RPMI8226 (cell line): ENCODE results near the gene UBE2Q2.
"Not testable (repeated sequence)": the region's sequence is repeated elsewhere in the genome, so short reads cannot be mapped to it uniquely, and the experiment has no call there.

Experiments used
- DNase-seq: peaks from one replicate; pipeline ENCODE4 v3.0.0-alpha.2; 2015

UBE2Q2 gene

DNA sequence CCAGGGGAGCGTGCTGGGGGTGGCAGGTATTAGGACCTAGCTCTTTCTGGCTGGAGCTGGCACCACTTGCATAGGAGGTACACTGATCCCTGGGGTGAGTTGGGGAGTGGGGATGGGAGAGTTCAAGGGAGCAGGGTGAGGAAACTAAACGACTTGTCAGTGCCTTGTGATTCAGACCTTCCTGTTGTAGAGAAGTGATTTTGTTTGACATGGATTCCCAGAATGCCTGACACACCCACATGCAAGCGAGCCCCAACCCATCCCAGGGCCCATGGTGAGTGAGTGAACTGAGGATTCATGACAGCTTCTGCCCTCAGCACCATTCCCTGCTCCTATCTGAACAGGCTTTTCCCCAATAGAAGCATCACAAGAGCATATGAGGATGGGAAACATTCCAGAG lies 15.6 kb upstream of the UBE2Q2 start:
- DNase-seq: no peak

DNA sequence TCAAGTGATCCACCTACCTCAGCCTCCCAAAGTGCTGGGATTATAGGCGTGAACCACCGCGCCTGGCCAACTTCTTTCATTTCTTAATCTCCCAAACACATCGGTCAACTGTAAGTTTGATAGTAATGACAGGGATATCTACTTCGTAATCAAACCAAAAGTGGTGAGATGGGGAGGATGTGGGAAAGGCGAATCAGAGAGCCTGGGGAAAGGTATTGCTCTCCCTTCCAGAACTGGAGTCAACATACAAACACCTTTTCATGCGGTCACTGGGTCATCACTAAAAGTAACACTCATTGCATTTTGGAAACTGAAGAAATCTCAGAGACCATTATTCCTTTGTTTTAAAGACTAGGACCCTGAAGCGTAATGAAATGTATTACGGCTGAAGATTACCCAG lies 14.8 kb upstream of the UBE2Q2 start:
- no peak for DNase-seq

DNA sequence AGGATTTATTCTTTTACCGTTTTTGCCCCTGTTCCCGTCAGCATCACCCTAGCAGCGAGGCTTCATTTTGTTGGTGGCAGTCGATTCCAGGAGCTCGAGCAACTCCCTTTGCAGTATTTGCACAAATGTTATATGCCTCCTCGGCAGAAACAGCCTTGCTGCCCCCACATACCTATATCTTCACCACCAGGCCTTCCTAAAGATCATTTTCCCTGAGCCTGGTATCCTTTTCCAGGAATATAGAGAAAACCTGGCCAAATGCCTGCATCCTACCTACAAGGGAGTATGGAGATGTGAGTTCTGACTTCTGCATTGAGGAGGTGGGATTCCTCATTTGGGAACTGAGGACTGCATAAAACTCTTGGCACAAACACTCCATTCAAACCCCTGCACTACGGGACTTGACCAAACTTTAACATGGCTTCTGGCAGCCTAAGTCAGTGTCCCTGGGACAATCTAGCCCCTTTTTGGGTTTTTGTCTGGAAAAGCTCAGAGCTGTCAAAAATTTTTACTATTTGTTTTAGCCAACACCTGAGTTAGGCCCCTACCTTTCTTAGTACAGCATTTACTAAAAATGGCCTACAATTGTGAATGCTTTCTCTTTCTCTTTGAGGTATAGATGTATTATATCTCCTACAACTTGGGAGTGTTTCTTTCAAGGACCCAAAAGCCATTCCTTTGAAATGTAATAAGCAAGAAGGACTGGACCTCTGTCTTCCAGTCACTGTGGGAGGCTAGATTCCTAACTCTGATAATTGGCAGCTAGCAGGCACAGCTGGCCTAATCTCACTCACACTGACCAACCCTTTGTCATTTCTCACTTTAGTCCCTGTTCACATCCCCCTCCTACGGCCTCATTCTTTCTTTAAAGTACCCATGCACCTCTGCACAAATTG lies 12.1 kb upstream of the UBE2Q2 start:
- no peak for DNase-seq

DNA sequence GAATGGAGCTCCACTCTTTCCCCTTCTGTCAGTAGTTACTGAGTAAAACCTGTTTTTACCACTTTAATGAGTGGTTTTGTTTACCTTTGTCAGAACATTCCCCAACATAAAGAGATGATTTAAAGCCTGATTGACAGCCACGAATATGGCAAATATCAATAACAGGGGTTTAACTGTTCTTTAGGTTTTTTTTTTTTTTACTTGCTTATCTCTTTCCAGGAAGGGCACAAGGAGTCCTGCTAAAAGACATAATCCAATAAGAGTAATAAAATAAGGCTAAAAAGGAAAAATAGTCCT lies 11.5 kb upstream of the UBE2Q2 start:
- no peak for DNase-seq

DNA sequence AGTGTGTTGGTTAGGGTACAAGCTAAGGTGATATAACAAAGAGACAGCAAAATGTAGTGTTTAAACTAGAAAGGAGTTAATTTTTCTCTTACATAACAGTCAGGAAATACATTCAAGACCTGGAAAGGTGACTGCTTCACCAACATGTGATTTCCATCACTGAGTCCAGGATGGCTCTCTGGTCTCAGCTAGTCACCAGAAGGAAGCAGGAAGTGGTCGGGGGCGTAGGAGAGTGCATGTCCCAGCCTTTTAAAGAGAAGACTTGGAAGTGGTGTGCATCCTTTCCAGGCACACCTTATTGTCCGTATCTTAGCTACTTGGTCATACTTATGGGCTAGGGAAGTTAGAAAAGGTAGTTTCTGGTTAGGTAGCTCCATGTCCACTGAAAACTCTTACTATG lies 11.1 kb upstream of the UBE2Q2 start:
- no peak for DNase-seq

DNA sequence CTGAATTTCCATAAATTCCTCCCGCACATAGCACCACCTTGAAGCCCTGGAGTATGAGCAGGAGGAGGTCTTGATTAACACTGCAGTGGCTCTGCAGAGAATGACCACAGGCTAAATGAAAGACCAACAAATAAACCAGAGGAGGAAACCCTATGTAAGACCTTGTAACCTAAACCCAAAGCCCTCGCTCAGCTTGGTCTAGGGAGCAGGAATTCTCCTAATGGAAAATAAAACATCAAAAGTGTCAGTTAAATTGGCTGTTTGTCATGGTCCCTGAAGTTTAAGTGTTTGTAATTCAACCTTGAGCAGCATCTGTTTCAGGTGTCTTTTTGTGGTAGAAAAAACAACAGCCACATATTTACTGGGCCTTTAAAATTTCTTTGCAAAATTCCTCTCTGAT lies 9.2 kb upstream of the UBE2Q2 start:
- no peak for DNase-seq

DNA sequence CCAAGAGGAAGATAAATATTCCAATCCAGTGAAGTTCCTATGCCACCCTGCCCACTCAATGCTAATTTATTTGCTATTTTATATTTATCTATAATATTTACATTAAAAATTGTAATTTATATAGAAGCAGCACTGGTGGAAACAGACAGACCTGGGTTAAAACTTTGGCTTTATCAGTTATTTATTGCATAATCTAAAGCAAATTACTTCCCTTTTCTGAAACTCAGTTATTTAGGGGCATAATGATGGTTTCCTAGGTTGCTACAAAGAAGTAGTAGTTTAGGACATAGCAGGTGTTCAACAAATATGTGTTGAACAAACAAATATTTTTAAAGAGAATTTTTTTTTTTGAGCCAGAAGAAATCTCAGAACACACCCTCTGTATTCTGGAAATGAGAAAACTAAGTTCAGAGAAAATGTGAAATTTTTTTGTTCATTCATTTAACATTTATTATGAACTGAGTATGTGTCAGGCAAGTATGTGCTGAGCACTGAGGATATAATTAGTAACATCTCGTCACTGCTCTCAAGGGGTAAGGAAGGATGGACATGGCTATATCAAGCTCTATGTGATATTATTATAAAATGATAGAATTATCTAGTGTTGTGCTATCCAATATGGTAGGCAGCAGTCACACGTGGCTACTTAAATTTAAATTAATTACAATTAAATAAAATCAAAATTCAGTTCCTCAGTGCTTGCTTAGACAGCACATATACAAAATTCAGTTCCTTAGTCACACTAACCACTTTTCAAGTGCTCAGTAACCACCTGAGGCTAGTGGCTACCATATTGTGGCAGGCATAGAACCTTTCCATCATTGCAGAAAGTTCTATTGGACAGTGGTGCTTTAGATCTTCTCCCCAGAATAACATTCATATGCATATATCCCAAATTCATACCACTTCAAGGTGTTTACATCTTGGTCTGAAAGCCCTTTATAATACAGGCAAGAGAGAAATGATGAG lies 7.0 kb upstream of the UBE2Q2 start:
- no peak for DNase-seq

DNA sequence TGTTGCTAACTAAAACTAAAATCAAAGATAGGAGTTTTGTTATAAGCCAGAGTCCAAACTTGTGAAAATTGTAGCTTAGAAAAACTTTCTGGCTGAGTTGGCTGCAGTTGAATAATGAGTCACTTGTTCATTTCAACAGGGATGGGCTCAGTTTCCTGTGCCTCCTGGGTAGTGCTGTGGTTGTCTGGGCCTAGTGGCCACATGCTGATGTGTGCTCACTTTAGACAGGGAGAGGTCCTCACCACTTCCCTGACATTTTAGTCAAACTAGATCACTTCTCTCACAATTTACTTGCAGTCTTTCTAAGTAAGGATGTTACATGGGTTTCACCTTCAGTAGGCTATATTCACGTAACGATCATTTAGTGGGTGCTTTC lies 6.3 kb upstream of the UBE2Q2 start:
- DNase-seq: peak; percentile 34

DNA sequence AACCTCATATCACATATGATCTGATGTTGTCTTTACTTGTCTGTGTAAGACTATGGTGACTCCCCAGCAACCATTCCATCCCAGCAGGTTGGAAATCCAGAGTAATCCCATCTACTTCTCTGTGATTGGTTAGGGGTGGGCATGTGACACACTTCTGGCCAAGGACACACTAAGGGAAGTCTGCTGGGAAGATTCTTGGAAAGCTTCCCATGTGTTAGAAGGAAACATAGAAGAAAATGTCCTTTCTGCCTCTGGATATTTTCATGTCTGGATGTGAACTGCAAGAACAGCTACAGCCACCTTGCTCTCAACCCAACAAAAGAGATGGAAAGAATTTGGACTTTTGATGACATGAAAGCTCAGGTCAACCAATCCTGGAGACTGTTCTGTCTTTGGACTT lies 2.6 kb upstream of the UBE2Q2 start:
- no peak for DNase-seq

DNA sequence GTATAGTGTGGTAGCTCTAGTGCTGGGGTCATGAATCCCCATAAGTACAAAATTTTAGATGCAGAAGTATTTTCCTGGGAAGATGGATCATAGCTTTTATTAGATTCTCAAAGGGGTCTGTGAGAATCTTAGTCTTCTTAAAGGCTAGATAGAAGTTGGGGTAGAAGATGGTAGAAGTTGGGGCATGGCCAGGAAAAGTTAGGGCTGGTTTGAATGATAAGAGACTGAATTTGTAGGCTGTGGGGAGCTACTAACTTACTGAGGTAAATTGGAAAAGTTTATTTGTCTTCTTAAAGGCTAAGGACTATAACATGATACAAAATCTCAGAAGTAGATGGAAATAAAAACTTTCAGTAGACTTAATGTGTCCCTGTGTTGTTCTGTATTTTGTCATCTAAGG lies 1.6 kb upstream of the UBE2Q2 start:
- no peak for DNase-seq

DNA sequence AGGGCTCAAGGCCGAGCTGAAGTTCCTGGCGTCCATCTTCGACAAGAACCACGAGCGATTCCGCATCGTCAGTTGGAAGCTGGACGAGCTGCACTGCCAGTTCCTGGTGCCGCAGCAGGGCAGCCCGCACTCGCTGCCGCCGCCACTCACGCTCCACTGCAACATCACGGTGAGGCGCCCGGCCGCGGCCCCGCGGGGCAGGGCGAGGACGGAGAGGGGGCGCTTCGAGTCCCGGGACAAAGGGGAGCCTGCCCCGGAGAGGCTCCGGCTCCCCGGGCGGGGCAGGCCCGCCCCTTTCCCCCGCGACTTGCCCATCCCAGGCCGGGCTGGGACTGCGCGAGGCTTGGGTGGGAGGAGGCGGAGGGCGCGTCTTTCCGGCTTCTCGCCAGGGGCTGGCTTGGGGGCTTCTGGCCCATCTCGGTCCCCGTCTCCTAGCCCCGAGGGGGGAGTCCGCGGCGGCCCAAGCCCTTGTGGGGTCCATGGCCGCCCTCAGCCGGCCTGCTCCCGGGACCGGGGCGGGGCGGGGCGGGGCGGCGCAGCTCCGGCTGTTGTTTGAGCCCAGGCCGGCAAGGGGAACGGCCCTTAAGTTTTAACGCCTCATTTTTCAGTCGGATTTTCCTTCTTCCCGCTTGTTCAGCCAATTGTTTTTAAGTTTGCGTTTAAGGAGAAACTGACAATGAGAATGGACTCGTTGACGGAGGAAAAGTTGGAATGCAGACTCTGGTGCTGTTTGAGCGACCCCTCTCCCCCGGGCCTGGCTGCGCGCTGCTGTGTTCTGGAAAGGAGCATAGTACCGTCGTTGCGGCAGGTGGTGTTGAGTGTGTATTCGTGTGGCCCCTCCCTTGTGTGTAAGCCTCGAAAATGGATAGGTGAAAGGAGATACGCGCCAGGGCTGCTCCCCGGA lies 683 bp downstream of the UBE2Q2 start:
- DNase-seq: peak; percentile 72

DNA sequence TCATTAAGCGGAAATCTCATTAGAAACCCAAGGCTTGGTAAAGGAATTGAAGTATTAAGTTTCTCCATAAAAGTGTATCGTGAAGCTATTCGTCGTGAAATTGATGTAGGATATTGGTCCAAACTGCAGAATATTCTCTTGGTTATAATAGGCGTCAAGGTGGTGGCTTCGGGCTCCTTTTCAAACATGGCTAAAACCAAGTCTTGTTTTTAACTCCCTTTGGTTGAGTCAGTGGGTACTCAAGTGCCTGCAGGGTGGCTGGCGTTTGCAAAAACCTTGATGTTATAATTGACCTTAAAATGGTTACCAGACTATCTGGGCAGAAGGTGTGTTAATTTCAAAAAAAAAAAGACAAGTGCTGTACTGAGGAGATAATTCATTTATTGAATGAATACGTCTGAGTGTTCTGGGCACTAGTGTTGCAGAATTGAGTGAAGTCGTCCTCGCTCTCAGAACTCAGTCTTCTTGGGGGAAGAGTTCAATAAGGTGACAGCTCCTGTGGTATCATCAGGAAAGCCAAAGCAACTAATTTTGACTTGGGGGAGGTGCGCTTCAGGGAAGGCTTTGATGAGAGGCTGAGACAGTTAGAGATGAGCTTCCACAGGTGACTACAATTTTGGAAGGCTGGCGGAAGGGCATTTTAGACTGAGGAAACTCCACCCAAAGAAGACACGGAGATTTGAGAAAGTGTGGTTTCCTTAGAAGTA lies 1.5 kb downstream of the UBE2Q2 start:
- no peak for DNase-seq

DNA sequence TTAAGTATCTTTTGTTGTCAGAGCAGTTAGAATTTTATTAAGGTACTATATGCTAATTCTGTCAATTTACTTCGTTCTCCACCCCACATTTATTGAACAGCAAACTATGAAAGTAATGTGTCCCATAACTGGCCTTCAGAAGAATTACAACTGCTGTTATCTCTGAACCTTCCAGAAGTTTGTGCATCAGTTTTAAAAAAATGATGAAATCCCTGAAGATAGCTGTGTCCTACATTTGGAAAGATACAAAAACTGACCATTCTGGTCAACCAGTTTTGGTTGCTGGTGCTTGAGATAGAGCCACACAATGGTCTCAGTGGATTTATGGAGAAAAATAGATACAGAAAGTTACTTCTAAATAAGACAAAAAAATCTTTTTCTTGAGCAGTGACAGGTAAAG lies 5.9 kb downstream of the UBE2Q2 start:
- DNase-seq: no peak

DNA sequence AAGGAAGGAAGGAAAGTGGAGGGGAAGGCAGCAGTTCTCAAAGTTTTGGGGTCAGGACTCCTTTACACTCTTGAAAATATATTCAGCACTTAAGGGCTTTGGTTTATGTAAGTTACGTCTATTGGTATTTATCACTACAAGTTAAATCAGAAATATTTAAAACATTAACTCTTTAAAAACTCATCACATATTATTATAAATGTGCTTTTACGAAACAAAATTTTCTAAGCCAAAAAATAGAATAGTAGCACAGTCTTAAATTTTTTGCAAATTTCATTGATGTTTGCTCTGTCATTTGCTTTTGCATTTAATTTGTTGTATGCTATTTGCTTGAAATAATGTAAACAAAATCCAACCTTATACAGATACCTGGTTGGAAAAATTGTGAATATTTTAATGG lies 7.5 kb downstream of the UBE2Q2 start:
- no peak for DNase-seq

DNA sequence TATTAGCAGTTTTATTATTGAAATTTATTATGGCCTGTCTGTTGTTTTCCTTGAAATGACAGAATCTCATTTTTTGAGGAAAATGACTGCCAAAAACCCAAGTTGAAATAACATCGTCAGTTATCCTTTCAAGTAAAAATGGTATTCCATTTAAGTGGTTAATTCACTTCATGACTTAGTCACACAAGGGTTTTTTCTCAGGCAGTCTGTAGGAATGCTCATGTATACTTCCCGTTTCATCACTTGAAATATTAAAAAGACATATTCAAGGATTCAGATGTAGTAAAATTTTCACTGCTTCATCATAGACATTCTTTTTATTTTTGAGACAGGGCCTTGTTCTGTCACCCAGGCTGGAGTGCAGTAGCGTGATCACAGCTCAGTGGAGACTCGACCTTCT lies 8.3 kb downstream of the UBE2Q2 start:
- DNase-seq: not testable (repeated sequence)

DNA sequence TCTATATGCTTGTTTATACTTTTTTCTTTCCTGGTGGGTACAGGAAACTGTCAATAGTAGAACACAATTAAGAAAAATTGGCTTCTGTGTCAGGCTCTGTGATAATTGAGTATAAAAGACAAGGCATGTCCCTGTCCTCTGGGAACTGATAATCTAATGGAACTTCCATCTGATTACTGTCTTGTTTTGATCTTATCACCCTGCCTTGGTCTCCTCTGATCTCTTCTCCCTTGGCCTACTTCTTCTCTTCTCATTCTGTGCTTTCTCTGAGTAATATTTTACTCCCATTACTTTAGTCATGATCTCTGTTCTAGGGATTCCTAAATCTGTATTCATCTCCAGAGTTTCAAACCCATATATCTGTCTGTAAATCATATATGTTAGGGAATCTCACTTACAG lies 14.6 kb downstream of the UBE2Q2 start:
- DNase-seq: no peak

DNA sequence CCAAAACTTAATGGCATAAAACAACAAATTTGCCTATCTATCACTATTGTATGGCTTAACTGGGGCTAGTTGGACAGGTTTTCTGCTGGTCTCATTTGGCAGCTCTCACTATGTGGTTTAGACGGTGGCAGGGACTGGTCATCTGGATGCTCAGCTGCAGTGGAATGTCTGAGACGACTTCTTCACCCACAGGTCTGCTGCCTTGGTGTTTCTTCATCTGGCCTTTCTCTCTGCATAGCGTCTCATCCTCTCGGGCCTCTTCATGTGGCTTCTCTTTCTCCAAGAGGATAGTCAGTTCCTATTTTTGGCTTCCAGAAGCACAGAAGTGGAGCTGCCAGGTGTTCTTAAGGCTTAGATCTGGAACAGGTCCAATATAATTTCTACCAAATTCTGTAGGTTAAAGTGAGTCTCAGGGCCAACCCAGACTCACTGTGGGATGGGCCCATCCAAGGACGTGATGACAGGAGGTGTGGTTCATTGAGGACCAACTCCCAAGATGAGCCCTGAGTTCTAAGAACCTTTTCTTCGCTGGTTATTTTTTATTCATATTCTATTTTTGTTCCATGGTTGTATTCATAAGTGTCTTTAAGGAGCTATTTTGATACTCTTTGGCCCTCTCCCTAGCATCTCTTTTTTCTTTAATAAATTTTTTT lies 18.6 kb downstream of the UBE2Q2 start:
- peak; percentile 57 for DNase-seq

DNA sequence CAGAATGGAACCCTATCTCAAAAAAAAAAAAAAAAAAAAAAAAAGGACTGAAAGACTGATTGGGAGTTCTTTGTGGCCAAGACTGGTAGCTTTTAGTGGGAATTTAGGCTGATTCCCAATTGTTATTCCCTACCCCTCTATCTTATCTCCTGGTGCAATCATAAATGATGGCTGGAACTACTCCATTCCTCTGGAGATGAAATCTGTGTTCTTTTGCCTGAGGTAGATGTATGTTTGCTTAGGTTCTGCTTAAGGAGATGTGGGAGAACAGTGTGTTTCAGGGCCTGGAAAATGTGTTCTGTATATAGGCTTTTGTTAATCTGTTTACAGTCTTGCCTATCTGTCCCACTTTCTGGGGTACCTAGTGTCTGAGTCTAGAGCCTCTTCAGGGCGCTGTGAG lies 19.5 kb downstream of the UBE2Q2 start:
- no peak for DNase-seq

DNA sequence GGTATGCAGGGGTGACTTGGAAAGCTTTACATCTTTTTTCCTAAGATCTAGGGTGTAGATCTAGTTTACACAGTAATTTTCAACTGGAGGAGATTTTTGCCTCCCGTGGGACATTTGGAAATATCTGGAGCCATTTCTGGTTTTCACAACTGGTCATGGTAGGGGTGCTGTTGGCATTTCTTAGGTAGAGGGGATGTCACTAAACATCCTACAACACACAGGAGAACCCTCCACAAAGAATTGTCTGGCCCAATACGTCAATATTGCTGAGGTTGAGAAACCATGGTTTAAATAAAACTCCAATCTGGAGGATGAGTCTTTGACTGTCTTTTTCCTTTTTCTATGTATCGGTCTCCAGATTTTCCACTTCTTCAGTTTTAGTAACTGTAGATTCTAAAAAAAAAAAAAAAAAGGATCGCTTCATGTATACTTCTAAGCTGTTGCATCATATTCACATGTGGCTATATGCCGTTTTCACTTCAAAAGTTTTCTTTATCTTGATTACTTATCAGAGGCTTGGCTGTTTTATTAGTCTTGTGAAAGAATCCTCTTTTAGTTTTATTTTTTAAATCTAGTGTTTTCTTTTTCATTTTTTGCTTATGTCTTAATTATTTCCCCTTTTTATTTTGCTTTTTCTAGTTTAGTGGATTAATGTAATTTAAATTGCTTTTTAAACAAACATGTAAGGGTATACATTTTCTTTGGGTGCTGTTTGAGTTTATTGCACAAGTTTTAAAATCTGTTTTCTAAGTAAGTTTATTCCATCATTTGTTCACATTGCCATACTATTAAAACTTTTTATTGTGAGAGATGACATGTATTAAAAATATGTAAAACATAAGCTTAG lies 21.2 kb downstream of the UBE2Q2 start:
- no peak for DNase-seq

DNA sequence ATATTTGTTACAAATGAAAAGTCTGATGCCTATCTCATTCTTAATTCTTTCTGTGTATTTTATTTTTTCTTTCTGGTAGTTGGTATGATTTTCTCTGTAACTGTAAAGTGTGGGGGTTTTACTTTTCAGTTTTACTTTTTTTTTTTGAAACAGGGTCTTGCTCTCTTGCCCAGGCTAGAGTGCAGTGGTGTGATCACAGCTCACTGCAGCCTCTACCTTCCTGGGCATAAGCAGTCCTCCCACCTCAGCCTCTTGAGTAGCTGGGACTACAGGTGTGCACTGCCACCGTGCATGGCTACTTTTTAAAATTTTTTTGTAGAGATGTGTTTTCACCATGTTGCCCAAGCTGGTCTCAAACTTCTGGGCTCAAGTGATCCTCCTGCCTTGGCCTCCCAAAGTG lies 22.8 kb downstream of the UBE2Q2 start:
- DNase-seq: not testable (repeated sequence)

DNA sequence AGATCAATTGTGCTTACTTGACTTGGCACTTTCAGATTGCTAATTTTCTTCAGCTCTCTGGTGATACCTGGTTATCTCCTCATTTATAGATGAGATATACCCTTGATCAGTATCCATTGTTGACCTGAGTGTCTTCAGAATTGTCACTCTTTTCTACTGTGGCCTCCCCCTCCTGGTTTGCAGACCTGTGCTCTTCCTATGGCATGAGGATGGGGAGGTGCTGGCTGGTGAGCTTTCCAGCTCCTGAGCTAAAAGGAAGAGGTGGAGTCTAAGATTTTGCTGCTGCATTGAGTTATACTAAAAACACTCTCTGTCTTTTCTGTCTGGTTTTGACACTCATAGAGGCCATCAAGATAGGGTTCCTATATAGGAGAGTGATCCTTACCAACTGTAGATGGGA lies 23.7 kb downstream of the UBE2Q2 start:
- no peak for DNase-seq
